Urothelium cell line (cell line): Measurements from ENCODE around the gene NPAS3.

Source experiments
- DNase-seq: peaks from one replicate; pipeline ENCODE4 v3.0.0; 2011; ENCODE audit warnings: low spot score, mixed read lengths
- FAIRE-seq: peaks from 2 replicates; lab custom pipeline; 2011; peaks lifted over from hg19 to GRCh38; lab: Jason Lieb, UNC

Gene NPAS3

DNA sequence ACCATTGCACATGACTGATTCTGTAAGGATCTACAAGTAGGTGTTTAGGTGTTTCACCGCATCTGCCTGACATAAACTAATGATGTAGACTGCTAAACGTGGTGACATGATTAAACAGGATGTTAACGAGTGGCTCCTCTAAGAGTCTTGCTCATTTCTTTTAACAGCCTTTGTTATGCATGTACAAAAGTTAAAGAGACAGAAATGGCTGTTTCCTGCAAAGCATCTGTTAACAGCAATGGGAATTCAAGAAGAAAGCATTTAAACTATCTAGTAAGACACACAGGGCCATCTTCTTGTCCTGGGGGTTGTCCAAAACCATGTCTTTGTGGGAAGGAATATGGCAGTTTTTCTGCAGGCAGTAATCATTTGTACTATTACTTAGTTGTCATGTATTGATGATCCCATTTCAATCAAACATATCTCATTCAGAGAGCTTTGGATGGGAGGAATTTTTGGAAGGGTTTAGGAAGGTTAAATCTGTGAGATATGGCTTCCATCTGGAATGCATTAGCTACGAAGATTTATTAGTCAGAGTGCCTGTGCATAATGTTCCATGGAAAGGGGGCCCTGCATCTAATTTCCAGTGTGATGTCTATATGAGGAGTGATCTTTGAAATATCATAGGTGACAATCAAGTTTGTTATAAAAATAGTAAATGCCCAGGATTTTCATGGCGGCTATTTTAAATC is 517.1 kb downstream of the NPAS3 start:
- DNase-seq: no peak
- FAIRE-seq: no peak

DNA sequence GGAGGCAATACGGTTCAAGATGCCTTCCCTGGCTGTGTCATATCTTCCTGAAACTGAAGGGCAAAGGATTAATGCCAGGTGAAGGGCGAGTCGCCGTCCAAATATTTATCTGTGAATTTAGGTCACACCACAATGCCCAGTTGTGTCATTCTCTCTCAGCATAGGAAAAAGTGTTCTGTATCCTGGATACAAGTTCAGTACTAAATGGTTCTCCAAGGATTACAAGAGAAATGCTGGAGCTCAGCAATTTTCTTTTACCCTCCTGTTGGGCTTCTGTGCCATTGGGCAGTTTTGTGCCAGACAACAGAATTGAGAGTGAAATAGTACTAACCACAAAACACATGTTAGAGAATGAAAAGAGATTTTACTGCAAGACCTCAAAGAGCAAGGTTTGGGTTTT is 518.3 kb downstream of the NPAS3 start:
- DNase-seq (peak; percentile 11), FAIRE-seq (no peak)

DNA sequence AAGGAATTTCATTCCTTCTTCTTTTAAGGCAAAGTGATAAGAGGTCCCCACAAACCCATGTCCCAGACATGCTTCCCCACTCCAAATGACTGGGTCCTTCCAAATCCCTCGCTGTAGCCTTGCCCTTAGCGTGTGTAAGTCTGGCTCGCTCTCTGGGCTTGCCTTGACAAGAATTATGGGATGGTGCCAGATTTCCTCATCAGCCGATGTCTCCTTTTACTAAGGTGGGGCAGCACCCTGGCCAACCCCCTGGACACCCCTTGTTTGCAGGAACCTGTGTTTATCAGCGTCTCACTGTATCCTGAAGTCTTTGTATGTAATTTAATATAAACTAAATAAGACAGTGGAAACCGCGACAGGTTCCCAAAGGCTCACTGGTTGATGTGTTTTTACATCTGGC is 518.9 kb downstream of the NPAS3 start:
- DNase-seq: no peak
- no peak for FAIRE-seq

DNA sequence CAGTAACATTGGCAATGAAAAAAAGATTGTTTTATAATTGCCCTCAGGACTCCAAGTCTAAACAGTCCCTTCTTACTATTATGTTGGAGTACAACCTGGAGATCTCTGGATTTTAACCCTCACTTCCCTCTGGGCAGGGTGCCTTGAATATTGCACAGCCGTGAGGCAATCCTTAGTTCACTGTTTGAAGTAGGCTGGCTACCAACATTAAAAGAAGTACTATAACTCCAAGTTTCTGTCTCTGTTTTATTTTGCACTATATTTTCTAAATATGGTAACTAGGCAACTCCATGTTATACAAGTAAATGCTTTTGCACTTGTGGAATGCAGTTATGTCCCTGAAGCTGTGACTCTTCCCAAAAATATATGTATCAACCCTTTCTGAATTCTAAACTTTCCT is 521.5 kb downstream of the NPAS3 start:
- FAIRE-seq (no peak), DNase-seq (no peak)

DNA sequence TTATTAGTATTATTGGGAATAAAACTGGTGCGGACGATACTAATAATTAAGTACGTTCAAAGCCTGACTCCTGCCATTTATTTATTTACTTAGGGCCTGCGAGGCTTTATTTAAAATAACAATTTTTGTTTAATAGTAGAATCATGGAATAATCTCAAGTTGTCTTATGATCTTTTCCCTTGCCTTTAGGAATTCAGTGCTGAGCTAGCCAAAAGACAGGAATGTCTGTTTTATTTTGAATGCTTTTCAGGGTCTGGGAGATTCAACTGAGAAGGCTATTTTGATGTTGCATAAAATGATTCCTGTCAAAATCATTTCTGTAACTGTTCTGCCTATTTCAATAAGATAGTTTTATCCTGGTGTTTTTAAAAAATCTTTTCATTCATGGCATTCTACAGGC is 522.4 kb downstream of the NPAS3 start:
- DNase-seq: no peak
- no peak for FAIRE-seq

DNA sequence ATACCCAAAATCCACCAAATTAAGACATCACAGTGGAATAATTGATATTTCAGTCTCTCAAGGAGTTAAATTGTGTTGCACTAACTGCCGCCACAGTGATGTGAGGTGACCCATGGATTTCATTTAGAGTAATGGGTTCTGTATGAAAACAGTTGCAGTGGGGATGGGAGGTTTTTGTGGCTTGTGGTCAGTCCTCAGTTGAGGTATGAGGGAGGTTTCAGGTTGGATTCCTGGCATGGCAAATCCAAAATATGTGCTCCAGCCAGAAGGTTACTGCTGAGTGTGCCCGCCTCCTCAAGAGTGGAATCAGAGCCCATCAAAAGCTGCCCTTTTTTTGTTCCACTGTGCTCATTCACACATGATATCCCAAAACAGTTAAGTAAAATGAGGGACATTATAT is 525.1 kb downstream of the NPAS3 start:
- FAIRE-seq (peak; percentile 74), DNase-seq (no peak)

DNA sequence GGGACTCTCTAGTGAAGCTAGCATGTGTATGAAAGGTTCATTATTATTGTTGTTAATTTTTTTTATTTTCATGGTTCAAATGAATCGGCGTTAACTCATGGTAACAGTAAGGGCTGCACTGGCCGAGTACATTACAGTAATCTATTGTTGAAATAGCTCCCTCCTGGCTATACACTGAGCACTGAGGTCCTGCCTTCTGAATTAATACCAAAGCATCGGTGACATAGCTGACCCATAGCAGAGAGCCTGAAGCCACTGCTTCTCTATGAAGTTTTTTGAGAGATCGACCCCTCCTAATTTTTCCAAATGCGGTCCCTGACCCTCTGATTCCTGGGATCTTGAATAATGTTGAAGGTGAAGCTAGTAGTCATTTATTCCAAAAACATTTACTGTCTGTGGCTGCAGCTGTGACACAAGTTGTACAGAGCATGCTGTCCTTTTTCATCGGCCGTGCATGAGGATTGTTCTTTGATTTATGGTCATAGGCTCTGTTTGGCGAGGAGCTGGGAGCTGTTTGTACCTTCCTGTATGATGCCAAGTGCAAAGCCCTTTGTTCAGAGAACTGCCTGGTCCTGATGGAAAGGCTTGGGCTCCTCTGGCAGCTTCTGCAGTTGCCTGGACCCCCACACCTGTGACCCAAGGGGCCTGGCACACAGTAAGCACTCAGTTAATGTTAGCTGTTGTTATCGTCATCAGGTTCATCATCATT is 525.7 kb downstream of the NPAS3 start:
- FAIRE-seq: no peak
- no peak for DNase-seq

DNA sequence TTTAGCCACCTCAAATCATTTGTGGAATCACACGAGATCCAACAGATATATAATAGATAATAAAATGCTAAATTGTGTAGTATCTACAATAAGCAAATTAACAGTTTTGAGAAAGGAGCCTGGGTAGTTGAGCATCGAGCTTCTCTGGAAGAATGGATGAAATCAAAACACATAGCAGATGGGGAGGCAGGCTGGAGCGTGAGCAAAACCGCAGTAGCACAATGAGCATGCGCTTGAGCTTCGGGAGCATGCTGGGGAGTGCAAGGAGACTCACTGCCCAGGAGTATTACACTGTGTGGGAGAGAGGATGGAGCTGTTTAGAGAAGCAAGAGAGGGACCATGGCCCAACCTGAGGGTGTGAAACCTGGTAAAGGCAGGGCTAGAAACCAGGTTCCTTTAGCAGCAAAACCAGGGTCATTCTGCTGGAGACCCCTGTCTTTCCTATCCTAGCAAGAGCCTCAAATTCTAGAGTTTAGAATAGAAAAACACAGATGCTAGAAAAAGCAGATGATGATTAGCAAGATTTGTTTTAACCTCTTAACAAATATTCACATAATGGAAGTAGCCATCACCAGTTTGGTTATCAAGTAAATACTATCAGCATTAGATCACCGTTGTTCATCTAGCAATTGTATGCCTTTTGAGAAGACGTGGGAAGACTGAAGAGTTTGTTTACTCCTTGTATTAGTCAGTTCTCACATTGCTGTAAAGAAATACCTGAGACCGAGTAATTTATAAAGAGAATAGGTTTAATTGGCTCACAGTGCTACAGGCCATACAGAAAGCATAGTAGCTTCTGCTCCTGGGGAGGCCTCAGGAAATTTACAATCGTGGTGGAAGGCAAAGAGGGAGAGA is 527.4 kb downstream of the NPAS3 start:
- DNase-seq (peak; percentile 17), FAIRE-seq (no peak)

DNA sequence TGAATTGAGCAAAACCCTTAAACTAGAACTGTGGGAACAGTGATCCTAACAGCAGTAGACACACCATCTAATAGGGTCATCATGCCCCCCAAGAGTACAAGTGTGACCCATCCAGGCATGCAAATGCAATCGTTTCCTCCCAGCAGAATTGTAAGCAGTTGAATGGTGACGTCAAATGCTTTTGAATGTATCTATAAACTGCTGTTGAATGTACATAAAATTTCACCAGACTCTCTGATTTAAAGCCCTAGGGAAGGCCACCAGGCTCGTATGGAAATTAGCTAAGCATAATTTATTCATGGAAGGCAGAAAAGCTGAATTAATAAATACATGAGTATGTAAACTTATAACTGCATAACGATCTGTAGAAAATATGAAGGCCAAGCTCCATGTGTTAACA is 529.3 kb downstream of the NPAS3 start:
- DNase-seq (no peak), FAIRE-seq (no peak)

DNA sequence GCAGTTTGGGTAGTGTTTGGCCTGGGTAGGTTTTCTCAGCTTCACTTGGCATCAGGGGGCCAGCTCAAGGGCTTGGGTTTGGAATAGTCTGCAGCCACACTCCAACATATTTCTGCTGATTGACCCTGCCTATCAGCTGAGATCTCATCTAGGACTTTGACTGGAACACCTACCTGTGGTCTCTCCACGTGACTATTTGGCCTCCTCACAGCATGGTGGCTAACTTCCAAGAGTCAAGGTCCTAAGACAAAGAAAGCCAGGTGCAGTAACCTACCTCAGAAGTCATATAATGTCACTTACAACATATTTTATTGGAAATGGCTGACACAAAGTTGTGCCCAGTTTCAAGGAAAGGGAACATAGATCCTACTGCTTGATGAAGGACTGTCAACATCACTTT is 531.2 kb downstream of the NPAS3 start:
- DNase-seq: no peak
- FAIRE-seq: no peak

DNA sequence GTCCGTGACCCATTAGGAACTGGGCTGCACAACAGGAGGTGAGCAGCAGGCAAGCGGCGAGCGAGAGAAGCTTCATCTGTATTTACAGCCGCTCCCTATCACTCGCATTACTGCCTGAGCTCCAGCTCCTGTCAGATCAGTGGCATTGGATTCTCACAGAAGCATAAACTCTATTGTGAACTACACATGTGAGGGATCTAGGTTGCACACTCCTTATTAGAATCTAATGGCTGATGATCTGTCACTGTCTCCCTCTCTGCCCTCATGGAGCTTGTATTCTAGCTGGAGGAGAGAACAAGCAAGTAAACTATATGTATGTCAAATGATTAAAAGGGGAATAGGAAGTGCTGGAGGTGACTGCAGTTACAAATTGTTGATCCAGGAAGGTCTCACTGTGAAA is 533.1 kb downstream of the NPAS3 start:
- no peak for FAIRE-seq

DNA sequence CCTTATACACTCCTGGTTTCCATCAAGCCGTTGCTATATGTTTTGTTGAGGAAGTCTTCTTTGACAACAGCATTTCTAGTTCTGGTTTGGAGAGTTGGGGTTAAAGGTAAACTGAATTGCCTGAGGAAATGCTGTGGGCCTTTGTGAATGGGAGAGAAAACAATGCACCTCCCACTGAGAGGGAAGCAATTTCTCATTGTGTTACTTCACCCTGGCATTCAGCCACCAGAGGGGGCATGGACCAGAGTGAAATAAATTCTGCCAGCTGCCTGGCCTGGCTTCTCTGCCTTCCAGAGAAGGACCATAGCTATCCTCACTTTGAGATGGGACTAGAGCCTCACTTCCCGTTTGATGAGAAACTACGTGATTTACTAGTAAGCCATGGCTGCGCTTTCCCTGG is 536.9 kb downstream of the NPAS3 start:
- no peak for FAIRE-seq
- DNase-seq: peak; percentile 60

More for the DNA sequence above, 533.1 kb downstream of the NPAS3 start:
- DNase-seq: no peak

DNA sequence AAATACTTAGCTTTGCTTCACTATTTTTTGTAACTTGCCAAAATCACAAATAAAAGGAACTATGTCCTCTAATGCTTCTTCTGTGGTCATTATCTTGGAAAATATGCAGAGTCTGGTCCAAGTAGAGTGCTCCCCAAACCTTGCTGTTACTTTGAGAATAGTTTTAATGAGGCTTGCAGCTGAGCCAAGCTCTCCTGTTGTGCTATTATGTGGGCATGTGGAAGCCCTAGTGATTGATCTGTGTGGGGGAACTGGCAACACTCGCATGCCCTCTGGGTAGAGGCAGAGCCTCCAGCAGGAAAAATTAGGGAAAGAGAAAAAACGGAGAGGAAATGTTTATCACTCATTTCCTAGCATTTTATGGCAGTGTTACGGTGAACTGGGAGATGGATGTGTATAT is 539.1 kb downstream of the NPAS3 start:
- FAIRE-seq: no peak

DNA sequence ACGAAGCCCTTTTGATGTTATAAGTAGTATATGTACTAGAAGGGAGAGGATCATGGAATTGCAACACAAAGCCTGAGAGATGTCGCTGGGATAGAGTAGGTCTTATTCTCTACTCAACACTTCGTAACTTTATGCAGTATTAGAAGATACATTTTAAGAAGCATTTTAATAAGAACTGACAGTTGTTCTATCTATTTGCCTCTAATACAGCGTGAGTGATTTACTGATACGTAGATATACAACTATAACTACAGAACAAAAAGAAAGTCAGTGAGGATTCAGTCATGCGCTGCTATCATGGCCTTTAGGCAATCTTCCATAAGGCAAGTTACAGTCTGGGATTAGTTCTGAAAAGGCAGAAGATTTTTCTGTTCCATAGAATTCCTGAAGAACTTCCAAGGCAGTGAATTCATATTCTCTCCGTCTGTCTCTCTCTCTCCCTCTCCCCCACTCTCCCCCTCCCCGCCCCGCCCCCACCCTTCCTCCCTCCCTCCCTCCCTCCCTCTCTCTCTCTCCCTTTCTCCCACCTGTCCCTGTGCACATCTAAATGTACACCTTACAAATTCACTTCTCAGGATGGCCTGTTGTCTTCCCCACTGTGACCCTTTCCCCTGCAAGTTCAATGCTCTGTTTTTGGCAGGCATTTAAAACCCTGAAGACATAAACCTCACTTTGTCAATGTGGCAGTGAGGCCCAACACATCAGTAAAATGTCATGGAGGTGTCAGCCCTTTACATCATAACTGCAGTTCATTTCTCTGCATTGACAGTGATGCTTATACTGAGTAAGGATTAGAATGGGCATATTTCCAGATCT is 541.6 kb downstream of the NPAS3 start:
- no peak for FAIRE-seq
- no peak for DNase-seq

More for the DNA sequence above, 539.1 kb downstream of the NPAS3 start:
- no peak for DNase-seq

DNA sequence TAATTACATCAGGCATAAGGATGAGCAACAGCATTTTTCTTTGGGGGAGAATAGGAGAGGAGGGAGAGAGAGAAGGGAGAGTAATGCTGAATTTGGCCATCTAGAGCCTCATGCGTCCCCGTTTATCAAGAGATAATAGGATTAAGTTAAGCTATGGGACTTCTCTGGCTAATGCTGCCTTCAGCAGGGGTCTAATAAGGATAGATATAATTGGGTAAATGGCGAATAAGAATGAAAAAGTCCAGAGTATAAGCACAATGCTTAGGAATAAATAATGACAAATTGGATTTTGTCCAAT is 542.2 kb downstream of the NPAS3 start:
- FAIRE-seq (no peak), DNase-seq (no peak)

DNA sequence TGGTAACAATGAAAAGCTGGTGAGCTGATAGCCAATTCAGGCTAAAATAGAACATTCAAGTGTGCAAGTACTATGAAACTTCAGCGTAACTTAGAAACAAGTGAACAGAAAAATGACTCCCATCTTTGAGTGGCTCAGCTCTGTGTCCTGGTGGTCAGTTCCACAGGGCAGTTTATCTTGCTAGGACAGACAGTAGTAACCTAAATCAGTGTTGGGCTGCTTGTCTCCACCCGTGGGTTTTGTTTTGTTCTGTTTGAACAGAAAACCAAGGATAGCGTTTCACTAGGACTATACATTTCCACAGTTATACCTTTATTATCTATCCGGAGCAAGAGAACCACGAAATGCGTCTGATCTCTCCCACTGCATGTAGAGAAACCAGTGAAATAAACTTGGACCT is 544.4 kb downstream of the NPAS3 start:
- DNase-seq (no peak), FAIRE-seq (no peak)

DNA sequence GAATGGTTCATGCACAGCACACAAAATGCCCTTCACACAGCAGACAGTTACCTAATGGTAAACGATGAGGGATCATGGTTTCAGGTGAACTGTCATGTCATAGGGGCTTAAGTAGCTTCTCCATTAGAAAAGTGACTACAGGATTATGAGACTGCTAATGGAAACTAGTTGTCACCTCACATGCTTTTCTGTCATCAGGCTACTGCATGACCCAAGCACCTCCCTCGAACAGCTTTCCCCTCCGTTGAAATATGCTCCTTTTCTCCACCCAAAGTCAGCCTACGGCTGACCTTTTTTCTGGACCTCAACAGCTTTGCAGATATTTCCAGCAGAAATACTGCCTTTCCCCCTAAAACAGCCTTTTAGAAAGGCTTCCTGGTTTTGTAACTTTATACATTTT is 544.9 kb downstream of the NPAS3 start:
- DNase-seq: no peak
- FAIRE-seq: no peak

DNA sequence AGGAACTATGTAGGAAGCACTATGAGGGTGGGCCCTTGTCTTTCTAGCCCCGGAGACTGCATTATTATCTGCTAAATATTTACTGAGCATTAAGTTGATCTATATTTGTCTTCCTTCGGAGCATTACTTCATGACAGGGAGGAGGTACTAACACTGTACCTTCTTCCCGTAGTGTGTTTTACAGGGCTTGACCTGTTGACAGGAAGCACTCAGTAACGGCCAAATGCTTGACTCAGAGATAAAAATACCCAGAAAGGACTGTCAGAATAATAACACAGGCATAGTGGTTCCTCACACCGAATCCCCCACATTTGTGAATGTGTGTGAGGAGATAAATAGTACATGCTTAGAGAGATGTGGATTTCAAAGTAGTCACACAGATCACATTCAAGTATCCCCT is 545.6 kb downstream of the NPAS3 start:
- DNase-seq (no peak), FAIRE-seq (no peak)

DNA sequence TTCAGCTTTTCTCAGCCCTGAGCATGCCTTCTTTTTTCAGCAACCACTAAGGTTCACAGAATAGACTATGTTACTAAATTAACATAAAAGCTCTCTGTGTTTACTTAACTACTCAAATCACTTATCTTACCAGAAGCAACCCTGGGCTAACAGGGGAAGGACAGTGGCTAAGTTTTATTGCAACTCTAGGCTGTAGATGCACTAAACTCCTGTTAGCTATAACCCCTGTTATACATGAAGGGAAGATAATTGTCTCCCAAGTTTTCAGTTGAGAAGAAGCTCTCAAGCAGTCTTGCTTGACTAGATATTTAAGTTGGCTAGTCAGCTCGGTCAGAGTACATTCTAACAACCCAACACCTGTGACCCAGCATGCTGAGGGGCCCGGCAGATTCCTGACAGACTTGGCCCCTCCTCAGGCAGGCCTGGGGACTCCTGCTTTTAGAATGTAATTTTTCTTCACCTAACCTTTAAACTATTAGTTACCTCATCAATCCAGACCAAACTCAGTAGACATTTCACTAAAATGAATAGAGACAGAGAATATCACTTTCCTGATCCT is 547.7 kb downstream of the NPAS3 start:
- FAIRE-seq (no peak), DNase-seq (no peak)

DNA sequence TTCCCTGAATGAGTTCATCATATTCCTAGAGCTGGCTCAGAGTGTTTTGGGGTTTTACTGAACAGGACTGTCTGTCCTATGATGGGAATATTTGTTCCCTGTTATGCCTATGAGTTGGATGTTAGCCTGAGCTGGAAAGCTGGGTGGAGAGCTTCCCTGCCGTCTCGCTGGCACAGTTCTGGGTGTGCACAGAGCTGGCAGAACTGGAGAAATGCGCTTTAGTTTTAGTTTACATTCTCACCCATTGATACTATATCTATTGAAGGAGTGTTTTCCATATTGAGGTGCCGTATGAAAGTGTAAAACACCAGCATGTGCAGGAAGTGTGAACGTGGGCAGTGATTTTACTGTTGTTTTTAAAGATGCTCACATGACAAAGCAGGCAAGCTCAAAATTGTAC is 549.9 kb downstream of the NPAS3 start:
- FAIRE-seq (no peak), DNase-seq (no peak)

DNA sequence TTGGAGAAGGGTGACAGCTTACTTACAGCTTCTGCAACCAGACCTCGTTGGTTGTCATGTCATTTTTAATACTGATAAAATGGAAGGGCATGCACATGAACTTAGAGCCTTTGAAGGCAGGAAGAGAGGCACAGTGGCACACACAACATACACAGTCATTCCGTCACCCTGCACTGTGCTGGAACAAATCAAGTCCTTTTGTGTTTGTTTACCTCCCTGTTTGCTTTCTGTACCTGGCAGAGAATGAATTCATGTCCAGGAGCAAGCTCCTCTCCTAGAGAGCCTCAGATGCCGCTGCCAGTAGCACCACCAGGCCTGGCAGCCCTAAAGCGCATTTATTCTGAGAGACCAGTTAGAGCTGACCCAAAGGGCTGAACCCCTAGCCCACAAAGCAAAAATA is 551.9 kb downstream of the NPAS3 start:
- DNase-seq: no peak
- FAIRE-seq: no peak
